SK-N-SH (cell line): ENCODE data around the gene DBP. TPM values are rescaled to one million over a fixed set of nuclear protein-coding genes. Genes with fewer than 3 reads are reported as not detected.

ENCODE experiments used
- CTCF ChIA-PET: fragments of 300-600, 350-600 bp; formaldehyde crosslinking; extraction: SDS; loops from one replicate; lab custom pipeline; 2021; lab: Yijun Ruan, JAX
- POLR2A ChIA-PET: fragments of 350-600 bp; sonication (Branson Sonifier 250); formaldehyde crosslinking; extraction: SDS; loops from one replicate; lab custom pipeline; 2020; ENCODE audit warnings: antibody characterized with exemption, inconsistent platforms; lab: Yijun Ruan, JAX
- DNase-seq: peaks from one replicate; pipeline ENCODE4 v3.0.0; 2012
- H2AFZ ChIP-seq: fragments of 200-600 bp; sonication (generic); 2 replicates; pipeline ENCODE4 v1.8.1; 2016; ENCODE audit warnings: antibody characterized with exemption, mild to moderate bottlenecking, low read depth
- H3F3A ChIP-seq: fragments of 200-600 bp; sonication (generic); replicated peaks from 2 replicates; pipeline ENCODE3; 2016; ENCODE audit warnings: antibody characterized with exemption, mild to moderate bottlenecking; ENCODE audit not compliant: insufficient read depth
- H3K27ac ChIP-seq, 2 experiments: fragments of 200-500 bp in 1 of 2; fragments of 200-600 bp in 1 of 2; sonication (Bioruptor generic) in 1 of 2; sonication (generic), shearing (Covaris generic) in 1 of 2; 2 replicates each; pipeline versions ENCODE4 v1.5.1 to v1.6.1; 2014 to 2016; ENCODE audit warnings: low read depth in 2 of 2, inconsistent platforms in 1 of 2, low read length in 1 of 2, mild to moderate bottlenecking in 1 of 2, mixed read lengths in 1 of 2
- H3K27me3 ChIP-seq: fragments of 200-600 bp; sonication (generic), shearing (Covaris generic); 2 replicates; pipeline ENCODE4 v1.6.1; 2016; ENCODE audit warnings: mixed run types; ENCODE audit not compliant: insufficient read depth
- H3K36me3 ChIP-seq, 2 experiments: fragments of 200-500 bp in 1 of 2; fragments of 200-600 bp in 1 of 2; sonication (Bioruptor generic) in 1 of 2; sonication (generic) in 1 of 2; replicated peaks in 1 of 2; 2 replicates each; pipeline versions ENCODE3 to v1.5.1; 2014 to 2016; ENCODE audit warnings: low read length in 1 of 2, mild to moderate bottlenecking in 1 of 2; ENCODE audit not compliant: insufficient read depth in 2 of 2, control insufficient read depth in 1 of 2
- H3K4me1 ChIP-seq, 2 experiments: fragments of 200-500 bp in 1 of 2; fragments of 200-600 bp in 1 of 2; sonication (Bioruptor generic) in 1 of 2; sonication (generic), shearing (Covaris generic) in 1 of 2; 2 replicates each; pipeline versions ENCODE4 v1.5.1 to v1.6.1; 2014 to 2016; ENCODE audit warnings: low read depth in 1 of 2, low read length in 1 of 2, mixed run types in 1 of 2; ENCODE audit not compliant: insufficient read depth in 2 of 2, control insufficient read depth in 1 of 2
- H3K4me2 ChIP-seq: fragments of 200-600 bp; sonication (generic), shearing (Covaris generic); 2 replicates; pipeline ENCODE4 v1.6.1; 2017; ENCODE audit warnings: mixed run types
- H3K4me3 ChIP-seq, 2 experiments: fragments of 200-500 bp in 1 of 2; fragments of 200-600 bp in 1 of 2; sonication (Bioruptor generic) in 1 of 2; sonication (generic), shearing (Covaris generic) in 1 of 2; 2 replicates each; pipeline versions ENCODE4 v1.5.1 to v1.8.1; 2014 to 2016; ENCODE audit warnings: low read depth in 2 of 2, inconsistent platforms in 1 of 2, low read length in 1 of 2, mild to moderate bottlenecking in 1 of 2, mixed read lengths in 1 of 2, moderate library complexity in 1 of 2
- H3K79me2 ChIP-seq: fragments of 200-600 bp; sonication (generic); 2 replicates; pipeline ENCODE4 v1.8.1; 2017; ENCODE audit warnings: mild to moderate bottlenecking; ENCODE audit not compliant: insufficient read depth
- H3K9ac ChIP-seq: fragments of 200-600 bp; sonication (generic); 2 replicates; pipeline ENCODE4 v1.6.1; 2017; ENCODE audit warnings: mixed run types
- H3K9me2 ChIP-seq: fragments of 200-600 bp; sonication (generic); 2 replicates; pipeline ENCODE4 v1.6.1; 2017; ENCODE audit warnings: mixed run types
- H3K9me3 ChIP-seq: fragments of 200-600 bp; sonication (generic); 2 replicates; pipeline ENCODE4 v1.6.1; 2017; ENCODE audit warnings: mixed run types, mild to moderate bottlenecking, moderate library complexity
- H4K20me1 ChIP-seq: fragments of 200-600 bp; sonication (generic); 2 replicates; pipeline ENCODE4 v1.6.1; 2017; ENCODE audit warnings: mild to moderate bottlenecking, mixed run types; ENCODE audit not compliant: insufficient read depth
- CHD2 ChIP-seq: fragments of 150-350 bp; IDR thresholded peaks from 2 replicates; pipeline ENCODE4 v1.6.1; 2018; ENCODE audit warnings: low read length; ENCODE audit not compliant: partially characterized antibody
- CTCF ChIP-seq: fragments of 200-600 bp; sonication (generic); IDR thresholded peaks from 2 replicates; pipeline ENCODE4 v1.6.1; 2017; ENCODE audit warnings: antibody characterized with exemption, mild to moderate bottlenecking, moderate library complexity
- EP300 ChIP-seq, 2 experiments: IDR thresholded peaks; 2 replicates each; pipeline versions ENCODE4 v1.4.0 to v1.6.1; 2012; ENCODE audit warnings: borderline replicate concordance in 1 of 2, low read depth in 1 of 2, low read length in 1 of 2
- FOXJ3 ChIP-seq: sonication (generic); formaldehyde crosslinking; IDR thresholded peaks from 2 replicates; pipeline ENCODE4 v1.5.1; 2020; ENCODE audit warnings: mild to moderate bottlenecking, missing genetic modification reagents
- GABPA ChIP-seq: IDR thresholded peaks from 2 replicates; pipeline ENCODE4 v1.4.0; 2012; ENCODE audit warnings: low read depth, mild to moderate bottlenecking
- IRF3 ChIP-seq: fragments of 150-350 bp; IDR thresholded peaks from 2 replicates; pipeline ENCODE4 v1.6.1; 2016; ENCODE audit warnings: mild to moderate bottlenecking, low read depth, low read length
- JUND ChIP-seq: IDR thresholded peaks from 2 replicates; pipeline ENCODE4 v1.4.0; 2012
- MEF2A ChIP-seq: IDR thresholded peaks from 2 replicates; pipeline ENCODE4 v1.4.0; 2012; ENCODE audit warnings: low read depth, borderline replicate concordance
- MXI1 ChIP-seq: IDR thresholded peaks from 2 replicates; pipeline ENCODE4 v1.6.1; 2012; ENCODE audit warnings: mild to moderate bottlenecking, low read depth, low read length, improper control_type of control experiment
- POLR2AphosphoS5 ChIP-seq: IDR thresholded peaks from 2 replicates; pipeline ENCODE4 v1.6.1; 2012; ENCODE audit warnings: low read depth, low read length
- SIN3A ChIP-seq: IDR thresholded peaks from 2 replicates; pipeline ENCODE4 v1.6.1; 2012; ENCODE audit warnings: low read depth, mild to moderate bottlenecking, low read length, moderate library complexity, borderline replicate concordance
- TAF1 ChIP-seq: IDR thresholded peaks from 2 replicates; pipeline ENCODE4 v1.6.1; 2012; ENCODE audit warnings: low read depth, mild to moderate bottlenecking, low read length, moderate library complexity, borderline replicate concordance
- TCF12 ChIP-seq: IDR thresholded peaks from 2 replicates; pipeline ENCODE4 v1.4.0; 2012
- ZBTB33 ChIP-seq: IDR thresholded peaks from 2 replicates; pipeline ENCODE4 v1.4.0; 2012; ENCODE audit warnings: low read depth, borderline replicate concordance
- WGBS: methylation state at CpG from one replicate; pipeline ENCODE4 v1.1.6; 2017; ENCODE audit warnings: low lambda C conversion rate; 5-methylcytosine and 5-hydroxymethylcytosine counted together
- polyA plus RNA-seq, 3 experiments: library from polyadenylated mRNA; depleted of rRNA; stranded (reverse); fragments of >200 nt; gene quantifications; 2 replicates each; pipeline ENCODE4 v1.2.3, GENCODE V29; 2012
- TF ChIP-seq, protein P1 (sequence below): IDR thresholded peaks from 2 replicates; pipeline ENCODE4 v1.6.1; 2012; ENCODE audit warnings: mild to moderate bottlenecking, low read depth, low read length, moderate library complexity

Gene DBP
- polyA plus RNA-seq, 1 of the 3 experiments (the other 2 are of a cell fraction): 12.6 TPM

GRCh38 chr19:48638831-48639381 lies 1.7 kb upstream of the DBP start (continued):
- TF ChIP-seq MEF2A (no peak), MXI1 (no peak), IRF3 (no peak), GABPA (no peak), FOXJ3 (no peak)
- TF ChIP-seq, protein P1, sequence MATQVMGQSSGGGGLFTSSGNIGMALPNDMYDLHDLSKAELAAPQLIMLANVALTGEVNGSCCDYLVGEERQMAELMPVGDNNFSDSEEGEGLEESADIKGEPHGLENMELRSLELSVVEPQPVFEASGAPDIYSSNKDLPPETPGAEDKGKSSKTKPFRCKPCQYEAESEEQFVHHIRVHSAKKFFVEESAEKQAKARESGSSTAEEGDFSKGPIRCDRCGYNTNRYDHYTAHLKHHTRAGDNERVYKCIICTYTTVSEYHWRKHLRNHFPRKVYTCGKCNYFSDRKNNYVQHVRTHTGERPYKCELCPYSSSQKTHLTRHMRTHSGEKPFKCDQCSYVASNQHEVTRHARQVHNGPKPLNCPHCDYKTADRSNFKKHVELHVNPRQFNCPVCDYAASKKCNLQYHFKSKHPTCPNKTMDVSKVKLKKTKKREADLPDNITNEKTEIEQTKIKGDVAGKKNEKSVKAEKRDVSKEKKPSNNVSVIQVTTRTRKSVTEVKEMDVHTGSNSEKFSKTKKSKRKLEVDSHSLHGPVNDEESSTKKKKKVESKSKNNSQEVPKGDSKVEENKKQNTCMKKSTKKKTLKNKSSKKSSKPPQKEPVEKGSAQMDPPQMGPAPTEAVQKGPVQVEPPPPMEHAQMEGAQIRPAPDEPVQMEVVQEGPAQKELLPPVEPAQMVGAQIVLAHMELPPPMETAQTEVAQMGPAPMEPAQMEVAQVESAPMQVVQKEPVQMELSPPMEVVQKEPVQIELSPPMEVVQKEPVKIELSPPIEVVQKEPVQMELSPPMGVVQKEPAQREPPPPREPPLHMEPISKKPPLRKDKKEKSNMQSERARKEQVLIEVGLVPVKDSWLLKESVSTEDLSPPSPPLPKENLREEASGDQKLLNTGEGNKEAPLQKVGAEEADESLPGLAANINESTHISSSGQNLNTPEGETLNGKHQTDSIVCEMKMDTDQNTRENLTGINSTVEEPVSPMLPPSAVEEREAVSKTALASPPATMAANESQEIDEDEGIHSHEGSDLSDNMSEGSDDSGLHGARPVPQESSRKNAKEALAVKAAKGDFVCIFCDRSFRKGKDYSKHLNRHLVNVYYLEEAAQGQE: no peak

DNA sequence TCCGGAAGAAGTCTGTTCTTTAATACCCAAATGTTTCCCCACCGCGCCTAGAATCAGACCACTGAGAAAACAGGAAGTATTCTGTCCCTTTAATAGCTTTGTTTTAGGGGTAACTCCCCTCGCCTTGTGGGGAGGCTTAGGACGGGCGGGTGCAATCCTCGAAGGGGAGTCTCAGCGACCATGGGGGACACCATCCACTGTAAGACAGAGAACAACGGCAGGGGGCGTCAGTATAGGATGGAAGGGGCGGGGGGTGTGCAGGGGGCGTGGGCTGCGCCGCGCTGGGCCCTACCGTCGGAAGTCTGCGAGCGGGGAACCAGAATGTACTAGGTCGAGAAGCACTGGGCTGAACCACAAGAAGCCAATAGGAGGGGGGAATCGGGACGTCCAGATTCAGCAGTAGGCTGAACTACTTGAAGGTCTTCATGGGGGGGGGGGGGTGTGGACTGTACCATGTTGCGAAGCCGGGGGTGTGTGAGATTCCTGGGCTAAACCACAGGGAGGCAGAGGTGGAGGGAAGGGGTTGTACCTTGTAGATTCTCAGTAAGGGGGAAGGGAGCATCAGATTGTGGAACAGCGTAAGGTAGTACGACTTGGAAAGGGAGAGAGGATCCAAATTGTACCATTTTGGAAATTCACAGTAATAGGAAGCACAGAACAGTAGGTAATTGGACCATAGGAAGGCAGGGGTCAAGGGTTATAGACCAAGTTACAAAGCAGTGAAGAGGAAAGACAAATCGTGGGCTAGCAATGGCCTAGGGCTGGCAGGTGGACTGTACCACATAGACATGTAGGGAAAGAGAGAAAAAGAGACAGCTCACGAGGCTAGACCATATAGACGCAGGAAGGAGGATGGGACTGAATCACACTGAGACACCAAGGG lies 1.0 kb upstream of the DBP start:
- no peaks in the 10 kb centered on the region for H4K20me1 ChIP-seq
- DNase-seq: peak; percentile 93
- H3K9me3 ChIP-seq: no peaks in the 10 kb centered on the region
- 11% methylated on average over 29 of the region's 29 CpGs for WGBS
- H3K9me2 ChIP-seq: no peaks in the 10 kb centered on the region
- H3K4me3 ChIP-seq: peak overlapping the region; percentile 52 to 74
- H2AFZ ChIP-seq: peak overlapping the region; percentile 89
- H3F3A ChIP-seq: peaks cover 30% of the 10 kb centered on the region
- POLR2A ChIA-PET: no interaction called here
- no peaks in the 10 kb centered on the region for H3K27me3 ChIP-seq
- peak overlapping the region; percentile 96 for H3K9ac ChIP-seq
- TF ChIP-seq TAF1: peak; percentile 67; the same call in 1 of the 2 replicates
- TF ChIP-seq ZBTB33: no peak
- peak; percentile 49 for TF ChIP-seq CHD2
- TF ChIP-seq JUND: no peak; the same call in 1 of the 2 replicates
- 0 out of 4 replicates have a peak, but pooled peaks of 1 of the 2 experiments have one; percentile 13 for TF ChIP-seq EP300 (IDR thresholded peaks at IDR 0.05; ENCODE audit: borderline replicate concordance in 1 of 2, low read depth in 1 of 2, low read length in 1 of 2)
- TF ChIP-seq, protein P1: peak; percentile 24; the same call in 1 of the 2 replicates
- peak; percentile 62; the same call in 1 of the 2 replicates for TF ChIP-seq SIN3A
- no peak for TF ChIP-seq TCF12
- TF ChIP-seq CTCF: peak; percentile 44
- TF ChIP-seq POLR2AphosphoS5: peak; percentile 69; the same call in 1 of the 2 replicates
- no peaks in the 10 kb centered on the region; the same call in 1 of the 2 replicates for H3K79me2 ChIP-seq
- CTCF ChIA-PET: interaction anchor here (0.7 to 1.3 kb wide), 2 partner anchors 50 to 508 kb away, joined by 3 to 4 read pairs; no protein-coding TSS in a partner anchor
- peaks cover 25 to 35% of the 10 kb centered on the region in 2 experiments for H3K4me1 ChIP-seq
- H3K36me3 ChIP-seq: peaks cover 0 to 5% of the 10 kb centered on the region in 2 experiments
- H3K27ac ChIP-seq: peak overlapping the region; percentile 99
- peak overlapping the region; percentile 99 for H3K4me2 ChIP-seq
